T-helper 2 cell (primary cell): ENCODE results near the gene CHST9.
"Not testable (repeated sequence)": the region's sequence is repeated elsewhere in the genome, so short reads cannot be mapped to it uniquely, and the experiment has no call there.

ENCODE experiments used
- DNase-seq, 5 experiments: peaks; one replicate each; pipeline versions ENCODE4 v3.0.0 to v3.0.0-alpha.2; 2012 to 2022

CHST9 gene

DNA sequence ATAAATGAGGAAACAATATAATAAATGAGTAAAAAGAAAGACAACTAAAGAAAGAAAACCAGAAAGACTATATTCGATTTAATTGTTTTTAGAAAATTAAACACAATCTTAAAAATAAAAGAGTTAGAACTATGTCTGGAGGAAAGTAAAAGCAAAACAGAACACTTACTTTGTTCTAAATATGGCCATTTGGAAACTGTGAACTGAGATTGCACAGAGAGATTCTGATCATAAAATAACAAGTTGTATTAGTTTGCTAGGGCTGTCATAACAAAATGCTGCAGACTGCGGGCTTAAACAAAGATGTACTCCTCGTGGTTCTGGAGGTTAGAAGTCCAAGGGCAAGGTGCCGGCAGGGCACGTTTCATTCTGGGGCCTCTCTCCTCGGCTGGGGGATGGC is 191.5 kb downstream of the CHST9 start:
- no peak for DNase-seq

DNA sequence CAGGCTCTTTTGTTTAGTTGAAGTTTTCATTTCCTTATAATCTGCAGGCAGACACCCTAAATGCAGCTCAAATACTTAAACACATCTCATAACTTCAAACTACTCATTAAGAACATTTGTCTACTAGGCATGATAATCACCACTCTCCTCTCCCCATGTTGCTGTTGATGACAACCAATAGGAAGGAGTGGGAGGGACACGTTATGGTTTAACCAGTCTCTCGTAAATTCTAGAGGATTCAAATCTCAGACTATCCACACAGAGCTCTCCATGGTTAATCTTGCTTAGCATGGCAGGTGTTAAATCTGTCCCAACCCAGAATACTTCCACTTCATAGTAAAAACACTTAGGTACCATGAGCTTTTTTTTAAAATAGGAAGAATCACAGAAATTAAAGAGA is 192.2 kb downstream of the CHST9 start:
- DNase-seq: no peak

DNA sequence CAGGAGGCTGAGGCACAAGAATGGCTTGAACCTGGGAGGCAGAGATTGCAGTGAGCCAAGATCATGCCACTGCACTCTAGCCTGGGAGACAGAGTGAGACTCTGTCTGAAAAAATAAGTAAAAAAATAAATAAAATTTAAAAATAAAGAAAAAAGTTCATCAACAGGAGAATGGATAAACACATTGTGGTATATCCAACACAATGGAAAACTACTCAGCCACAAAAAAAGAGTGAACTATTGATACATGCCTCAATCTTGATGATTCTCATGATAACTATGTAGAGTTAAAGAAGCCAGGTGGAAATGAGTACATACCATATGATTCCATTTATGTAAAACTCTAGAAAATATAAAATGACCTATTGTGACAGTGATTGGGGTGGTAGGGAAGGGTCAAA is 195.3 kb downstream of the CHST9 start:
- no peak for DNase-seq

DNA sequence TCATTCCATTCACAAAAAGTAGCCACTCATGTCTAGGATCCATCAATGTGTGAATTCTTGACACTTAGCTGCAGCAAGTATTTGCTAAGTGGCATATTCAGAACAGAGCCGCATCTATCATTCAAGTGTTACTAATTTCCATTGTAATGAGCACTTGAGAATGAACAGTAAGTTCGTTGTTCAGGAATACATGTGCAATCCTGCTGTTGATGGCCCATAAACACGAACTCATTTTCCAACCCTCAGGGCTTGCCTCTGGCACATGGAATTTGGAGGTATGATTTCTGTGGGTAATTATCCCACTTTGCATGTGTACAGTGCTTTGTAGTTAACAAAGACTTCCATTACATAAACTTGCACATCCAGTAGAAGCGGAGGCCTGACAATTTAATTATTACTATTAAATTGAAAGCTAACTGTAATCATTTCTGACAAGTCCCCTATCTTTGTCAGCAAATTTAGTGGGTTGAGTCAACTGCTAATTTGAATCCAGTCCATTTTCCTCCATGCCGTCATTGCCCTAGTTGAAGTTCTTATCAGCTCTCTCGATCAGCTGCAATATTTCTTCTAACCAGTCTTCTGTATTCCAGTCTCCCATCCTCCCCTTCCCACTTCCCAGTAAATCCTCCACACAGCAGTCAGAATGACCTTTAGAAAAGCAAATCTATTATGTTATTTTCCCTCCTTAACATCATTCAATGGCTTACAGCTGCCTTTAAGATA is 203.6 kb downstream of the CHST9 start:
- DNase-seq: no peak

DNA sequence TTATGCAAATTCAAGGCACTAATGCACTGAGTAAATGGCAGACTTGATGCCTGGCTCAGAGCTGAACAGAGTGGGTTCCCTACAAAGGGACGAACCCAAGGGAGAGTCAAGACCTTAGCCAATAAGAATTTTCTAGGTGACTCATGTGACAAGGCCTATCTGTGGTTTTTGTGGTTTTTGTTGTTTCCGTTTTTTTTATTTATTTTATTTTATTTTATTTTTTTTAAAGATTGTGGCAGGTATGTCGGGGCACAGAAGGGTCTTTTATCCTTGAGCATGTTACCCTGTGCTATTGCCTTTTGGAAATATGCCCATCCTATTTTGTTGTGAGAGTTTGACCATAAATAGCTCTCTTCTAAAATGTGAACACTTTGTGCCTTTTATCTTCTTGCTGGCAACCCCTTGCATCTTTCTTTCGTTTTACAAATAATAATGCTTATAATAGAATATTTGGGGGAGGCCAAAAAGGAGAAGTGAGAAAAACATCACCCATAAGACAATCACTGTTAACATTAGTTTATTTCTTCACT is 206.2 kb downstream of the CHST9 start:
- DNase-seq: no peak

DNA sequence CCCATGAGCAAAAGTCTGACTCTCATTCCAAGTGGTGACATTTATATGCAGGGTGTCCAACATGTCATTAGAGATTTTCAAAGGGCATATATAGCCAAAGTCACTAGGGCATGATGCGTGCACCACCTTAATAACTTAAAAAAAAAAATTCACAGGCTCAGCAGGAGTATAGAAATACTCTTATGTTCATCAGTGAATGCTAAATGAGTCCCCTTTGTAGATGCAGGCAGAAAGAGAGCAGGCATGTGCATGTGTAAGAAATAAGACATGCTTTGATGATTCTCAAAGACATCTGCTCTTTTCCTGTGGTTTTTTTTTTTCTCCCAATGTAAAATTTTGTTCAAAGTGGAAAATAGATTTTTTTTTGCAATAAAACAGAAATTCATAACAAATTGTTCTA is 207.3 kb downstream of the CHST9 start:
- DNase-seq: no peak

DNA sequence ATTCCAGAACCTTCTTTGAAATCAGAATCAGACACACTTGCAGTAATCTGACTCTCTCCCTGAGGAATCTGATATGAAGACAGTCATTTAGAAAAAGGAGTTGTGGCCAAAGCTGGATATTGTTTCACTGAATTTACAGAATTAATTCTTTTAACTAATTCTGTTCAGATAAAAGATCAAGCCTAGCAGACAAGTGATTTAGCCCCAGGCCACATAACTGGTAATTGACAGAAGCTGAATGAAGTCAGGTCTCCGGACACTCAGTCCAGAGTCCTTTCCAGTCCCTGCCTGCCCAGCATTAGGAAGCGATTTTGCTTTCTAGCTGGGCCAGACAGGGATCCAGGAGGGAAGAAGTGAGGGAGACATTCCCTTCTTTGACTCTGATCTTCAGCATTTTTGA is 208.9 kb downstream of the CHST9 start:
- DNase-seq: no peak

DNA sequence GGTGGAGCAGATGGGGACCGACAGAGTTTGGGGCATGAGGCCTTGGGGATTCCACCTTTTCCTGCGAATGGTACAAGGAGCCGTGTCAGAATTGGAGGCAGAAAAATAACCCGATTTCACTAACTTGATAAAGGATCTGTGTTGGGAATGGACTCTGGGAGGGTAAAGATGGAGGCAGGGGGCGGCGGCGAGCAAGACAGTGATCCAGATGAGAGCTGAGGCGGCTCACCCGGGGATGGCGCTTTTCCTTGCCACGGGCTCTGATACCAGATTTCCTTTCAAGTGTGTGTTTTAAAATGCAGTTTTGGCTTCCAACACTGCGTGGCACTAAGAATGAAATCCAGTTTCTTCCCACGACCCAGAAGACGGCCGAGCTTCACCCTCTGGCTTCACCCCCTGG is 212.6 kb downstream of the CHST9 start:
- DNase-seq: not testable (repeated sequence)

DNA sequence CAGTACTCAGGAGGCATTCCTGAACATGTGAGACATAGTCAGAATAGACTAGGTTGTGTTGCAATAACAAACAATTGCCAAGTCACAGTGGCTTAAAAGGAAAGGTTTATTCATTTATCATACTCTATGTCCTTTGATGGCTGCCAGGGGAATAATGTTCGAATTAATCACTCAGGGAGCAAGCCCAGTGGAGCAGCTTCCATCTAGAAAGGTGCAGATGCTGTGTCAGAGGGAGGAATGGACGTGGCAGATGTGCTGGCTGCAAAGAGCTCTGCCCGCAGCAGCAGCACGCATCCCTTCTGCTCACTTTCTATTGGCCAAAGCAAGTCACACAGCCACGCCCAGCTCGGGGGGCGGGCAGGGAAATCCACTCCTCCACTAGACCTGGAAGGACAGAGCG is 213.7 kb downstream of the CHST9 start:
- no peak for DNase-seq

DNA sequence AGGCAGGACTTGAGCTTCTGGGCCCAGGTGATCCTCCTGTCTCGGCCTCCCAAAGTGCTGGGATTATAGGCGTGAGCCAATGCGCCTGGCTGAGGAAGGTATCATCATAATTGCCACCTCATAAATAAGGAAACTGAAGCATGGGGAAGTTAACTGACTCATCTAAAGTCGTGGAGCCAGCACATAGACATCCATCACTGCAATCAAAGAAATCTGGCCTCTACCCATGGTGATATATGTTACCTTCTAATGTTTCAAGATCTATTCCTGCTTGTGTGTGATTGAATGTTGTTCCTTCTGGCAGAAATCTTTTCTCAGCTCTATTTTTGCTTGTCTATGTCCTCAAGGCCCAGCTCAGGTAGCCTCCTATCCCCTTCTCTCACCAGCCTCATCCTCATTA is 214.5 kb downstream of the CHST9 start:
- DNase-seq: no peak

DNA sequence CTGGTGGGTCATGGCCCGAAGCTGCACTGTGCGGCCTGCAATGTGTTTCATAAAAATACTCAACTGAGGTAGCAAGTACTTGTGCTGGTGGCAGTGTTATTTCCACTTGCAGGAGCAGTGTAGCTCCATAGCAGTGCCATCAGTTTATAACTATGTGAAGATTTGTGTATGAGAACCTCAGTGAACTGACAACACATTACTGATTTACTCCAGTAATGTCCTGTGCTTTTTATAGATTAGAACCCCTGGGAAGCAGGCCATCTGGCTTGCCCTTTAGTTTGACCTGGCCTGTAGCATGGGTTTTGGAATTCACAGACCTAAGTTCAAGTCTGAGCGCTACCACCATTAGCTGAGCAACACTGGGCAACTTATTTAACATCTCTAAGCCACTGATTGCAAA is 219.9 kb downstream of the CHST9 start:
- DNase-seq: no peak

DNA sequence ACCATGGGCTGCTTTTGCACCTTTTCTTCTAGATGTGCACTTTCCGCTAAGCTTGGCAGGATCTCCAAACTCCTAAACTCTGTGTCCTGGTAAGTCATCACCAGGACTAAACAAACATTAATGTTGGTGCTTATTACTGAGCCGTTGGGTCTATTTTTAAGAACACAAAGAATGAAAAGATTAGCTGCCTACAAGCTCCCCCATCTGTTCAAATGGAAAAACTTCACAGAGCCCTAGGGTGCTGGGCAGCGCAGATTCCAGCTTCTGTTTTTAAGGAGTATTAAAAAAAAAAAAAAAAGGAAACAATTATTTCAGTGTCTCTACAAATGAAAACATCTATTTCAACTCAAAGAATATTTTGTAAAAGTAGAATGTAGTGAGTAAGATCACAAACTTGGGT is 221.8 kb downstream of the CHST9 start:
- DNase-seq: no peak

DNA sequence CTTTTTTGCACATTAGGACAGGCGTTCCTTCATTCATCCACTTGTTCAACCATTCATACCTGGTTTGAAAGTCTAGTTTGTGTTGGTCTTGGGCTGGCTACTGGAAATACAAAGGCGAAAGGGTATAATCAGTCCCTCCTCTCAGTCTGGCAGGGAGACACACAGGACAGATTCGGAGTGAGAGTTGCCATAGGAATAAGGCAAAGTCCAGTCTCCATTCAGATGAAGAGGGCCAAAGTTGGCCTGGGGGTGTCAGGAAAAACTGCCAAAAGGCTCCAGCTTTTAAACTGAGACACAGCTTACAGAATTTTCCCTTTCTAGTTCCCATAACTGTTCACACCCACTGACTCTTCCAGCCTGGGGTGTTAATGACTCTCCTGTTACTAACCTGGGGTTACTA is 223.3 kb downstream of the CHST9 start:
- no peak for DNase-seq

DNA sequence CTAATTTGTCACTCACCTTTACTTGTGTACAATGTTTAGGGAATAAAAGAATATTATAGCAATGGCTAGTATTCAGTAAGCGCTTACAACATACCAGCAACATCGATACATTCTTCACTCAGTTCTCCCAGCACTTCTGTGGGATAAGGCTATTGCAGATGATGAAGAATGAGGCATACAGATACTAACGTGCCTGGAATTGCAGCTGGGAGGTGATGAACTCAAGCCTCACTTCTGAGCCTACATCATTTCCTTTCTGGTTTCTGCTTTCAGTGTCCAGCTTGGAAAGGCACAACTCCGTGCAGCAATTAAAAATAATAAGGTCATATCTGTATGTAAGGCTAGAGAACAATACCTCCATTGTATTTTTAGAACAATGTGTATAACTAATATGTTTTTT is 224.2 kb downstream of the CHST9 start:
- DNase-seq: no peak

DNA sequence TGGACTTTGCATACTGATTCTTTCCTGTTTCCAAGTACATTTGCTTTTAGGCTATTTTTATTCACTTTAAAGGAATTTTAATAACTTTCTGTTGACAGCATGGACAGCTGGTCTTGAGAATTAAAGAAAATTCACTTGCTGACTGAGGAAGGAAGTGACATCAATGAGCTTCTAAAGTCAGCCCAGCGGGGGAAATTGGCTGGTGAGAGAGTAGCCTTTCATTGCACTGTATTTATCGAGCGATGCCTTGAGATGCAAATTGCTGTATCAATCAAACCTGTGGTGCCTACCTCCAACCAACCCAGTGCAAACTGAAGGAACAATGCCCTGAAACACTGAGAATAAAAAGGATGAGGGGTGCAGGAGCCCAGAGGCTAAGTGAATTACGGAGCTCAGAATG is 228.2 kb downstream of the CHST9 start:
- no peak for DNase-seq

DNA sequence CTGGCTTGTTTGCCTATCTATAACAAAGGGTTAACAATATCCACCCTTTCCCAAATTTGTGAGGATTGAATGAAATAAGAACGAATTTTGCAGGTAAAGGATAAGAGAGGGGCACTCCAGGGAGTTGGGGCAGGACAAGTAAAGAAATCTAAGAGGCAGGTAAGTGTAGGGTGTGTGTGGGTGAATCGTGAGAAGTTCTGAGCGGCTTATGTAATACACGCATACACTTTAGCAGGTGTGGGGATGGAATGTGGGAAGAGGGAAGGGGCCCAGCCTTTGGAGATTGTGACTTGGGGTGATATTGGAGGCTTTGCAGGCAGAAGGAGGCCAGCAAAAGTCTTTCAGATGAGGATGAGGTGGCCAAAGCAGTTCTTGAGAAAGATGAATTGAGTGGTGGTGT is 236.4 kb downstream of the CHST9 start:
- no peak for DNase-seq

DNA sequence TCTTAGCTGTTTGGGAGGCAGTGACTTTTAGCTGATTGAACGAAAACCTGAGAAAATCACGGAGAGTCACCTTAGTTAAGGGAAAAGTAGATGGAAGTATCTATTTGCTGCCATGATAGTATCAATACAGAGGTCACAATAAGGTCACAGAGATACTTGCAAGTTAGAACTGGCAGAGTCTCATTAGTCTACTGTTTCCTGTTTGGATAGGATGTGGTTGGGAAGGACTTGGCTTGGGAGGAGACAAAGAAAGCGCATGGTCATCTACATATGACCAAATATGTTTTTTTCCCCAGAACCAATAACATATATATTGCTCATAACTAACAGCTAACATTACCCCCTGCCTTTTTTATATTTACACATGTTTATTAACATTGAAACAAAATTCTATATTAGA is 241.2 kb downstream of the CHST9 start:
- no peak for DNase-seq

DNA sequence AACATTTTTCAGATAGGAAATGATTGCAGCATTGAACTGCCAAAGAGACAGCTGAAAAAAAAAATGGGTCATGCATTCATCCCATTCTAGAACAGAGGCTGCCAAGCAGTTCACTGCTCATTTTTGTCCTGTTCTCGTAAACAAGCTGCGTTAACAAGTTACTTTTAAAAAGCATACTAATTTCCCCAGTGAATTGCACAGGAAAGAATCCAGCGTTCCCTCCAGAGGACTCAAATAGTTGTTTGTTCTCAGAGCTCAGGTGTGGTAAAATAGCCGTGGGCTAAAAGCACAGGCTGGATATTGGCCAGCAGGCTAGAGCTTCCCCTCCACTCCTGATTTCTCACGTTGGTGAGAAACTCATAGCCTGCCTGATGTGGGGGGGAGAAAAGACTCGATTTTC is 243.5 kb downstream of the CHST9 start:
- no peak for DNase-seq

DNA sequence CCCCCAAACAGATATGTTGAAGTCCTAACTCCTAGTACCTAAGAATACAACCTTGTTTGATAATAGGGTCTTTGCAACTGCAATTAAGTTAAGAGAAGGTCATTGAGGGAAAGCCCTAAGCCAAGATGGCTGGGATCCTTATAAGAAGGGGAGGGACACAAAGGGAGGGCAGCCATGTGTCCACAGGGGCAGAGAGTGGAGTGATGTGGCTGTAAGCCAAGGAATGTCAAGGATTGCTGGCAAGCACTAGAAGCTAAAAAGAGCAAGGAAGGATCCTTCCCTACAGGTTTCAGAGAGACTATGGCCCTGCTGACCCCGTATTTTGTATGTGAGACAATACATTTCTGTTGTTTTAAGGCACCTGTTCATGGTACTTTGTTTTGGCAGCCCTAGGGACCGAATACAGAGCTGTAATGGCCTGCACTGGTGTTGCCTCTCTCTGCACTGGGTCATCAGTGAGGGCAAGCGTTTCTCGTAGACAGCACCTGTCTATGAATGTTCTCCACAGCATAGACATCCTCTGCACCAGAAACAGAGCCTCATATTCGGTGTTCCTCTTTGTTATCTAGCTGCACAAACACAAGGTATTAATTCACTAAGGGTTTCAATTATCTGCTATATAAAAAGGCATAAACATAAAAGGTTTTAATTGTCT is 244.2 kb downstream of the CHST9 start:
- DNase-seq: no peak

DNA sequence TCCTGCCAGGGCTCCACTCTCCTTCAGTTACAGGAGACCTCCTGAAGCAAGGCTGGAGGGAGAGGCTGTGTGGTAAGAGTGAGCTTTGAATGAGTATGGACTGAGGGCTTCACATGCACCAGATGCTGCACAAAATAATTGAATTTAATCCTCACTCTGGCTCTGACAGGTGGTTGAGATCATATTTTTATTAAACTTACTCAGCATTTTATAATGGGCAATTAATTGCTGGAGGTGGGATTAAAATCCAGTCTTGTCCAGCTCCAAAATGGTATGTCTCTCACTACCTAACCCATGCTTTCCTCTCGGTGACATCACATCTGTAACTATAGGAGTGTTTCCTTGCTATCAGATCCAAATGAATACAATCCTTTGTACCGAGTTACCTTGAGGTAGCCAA is 253.4 kb downstream of the CHST9 start:
- no peak for DNase-seq

DNA sequence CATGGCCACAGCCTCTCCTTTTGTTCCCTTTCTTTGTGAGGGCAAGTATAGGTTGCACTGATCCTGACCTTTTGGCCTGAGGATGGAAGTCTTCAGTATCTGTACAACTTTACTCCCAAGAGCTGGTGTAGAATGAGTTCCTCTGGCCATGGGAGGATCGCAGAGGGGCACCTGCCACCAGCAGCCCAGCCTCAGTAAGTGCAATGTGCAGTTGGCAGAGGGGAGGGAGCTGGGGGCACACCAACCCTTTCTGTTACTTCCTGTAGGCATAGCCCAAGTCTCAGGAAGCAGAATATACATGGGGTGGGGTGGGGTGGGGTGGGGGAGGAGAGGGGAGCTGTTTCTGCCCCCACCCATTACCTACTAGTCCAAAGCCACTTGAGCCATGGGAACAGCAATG is 254.5 kb downstream of the CHST9 start:
- no peak for DNase-seq

DNA sequence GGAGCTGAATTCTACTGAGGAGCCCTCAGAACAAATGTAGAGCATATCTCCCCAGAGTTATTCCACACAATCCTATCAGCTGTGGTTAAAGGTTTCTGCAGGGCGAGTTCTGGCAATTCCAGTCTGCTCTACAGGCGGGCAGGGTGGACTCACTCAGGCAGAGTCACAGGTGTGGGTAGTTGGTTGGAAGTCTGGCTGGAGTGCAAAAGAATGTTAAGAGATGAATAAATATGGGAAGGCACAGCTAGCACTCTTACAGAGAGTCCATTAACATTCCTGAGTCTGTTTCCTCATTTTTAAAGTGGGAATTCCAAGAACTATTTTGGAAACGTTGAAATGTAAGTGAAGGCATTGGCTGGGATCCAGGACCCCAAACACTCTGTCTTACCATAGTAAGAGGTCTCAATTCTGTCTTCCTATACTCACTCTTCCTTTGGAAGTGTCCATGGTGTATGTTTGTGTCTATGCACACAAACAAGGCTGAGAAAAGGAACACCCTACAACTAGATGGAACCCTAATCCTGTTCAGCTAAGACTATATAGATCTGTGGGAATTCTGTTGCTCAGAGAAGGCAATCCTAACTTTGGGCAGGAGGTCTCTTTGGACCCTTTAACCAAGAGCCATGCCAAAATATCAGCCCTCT is 256.3 kb downstream of the CHST9 start:
- DNase-seq: no peak

DNA sequence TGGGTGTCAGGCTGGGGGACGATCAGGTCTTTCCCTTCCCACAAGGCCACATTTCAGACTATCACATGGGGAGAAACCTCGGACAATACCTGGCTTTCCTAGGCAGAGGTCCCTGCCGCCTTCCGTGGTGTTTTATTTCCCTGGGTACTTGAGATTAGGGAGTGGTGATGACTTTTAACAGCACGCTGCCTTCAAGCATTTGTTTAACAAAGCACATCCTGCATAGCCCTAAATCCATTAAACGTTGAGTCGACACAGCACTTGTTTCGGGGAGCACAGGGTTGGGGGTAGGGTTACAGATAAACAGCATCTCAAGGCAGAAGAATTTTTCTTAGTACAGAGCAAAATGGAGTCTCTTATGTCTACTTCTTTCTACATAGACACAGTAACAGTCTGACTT is 257.3 kb downstream of the CHST9 start:
- DNase-seq: not testable (repeated sequence)

DNA sequence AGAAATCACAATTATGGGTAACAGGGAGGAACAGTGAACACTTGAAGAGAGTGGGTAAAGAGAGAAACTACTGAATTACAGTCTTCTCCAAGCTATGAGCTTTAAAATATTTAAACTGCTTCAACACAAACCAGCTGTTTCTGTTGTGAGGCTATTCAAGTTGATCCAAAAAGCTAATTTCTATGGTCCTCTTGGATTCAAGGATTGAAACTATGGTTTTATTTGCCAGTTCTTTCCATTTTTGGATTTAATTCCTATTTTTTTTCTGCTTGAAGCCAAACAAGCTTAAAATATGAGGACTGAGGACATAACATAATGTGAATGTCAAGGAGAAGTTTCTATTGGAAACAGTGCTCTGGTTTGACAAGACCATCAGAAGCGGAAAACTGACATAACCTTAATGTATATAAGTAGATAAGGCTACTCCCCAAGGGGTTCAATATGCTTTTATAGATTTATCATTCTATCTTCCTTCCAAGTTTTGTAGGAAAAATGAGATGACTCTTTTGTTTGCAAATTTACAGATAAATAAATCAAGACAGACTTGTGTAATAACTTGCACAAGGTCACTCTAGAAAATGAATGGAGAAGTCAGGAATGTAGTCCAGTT is 258.9 kb downstream of the CHST9 start:
- DNase-seq: no peak
